ENCODE measurements around the gene HMCES.

GRCh38 chr3:129280183-129280582 is 1.5 kb downstream of the HMCES start:
- TF ChIP-seq POLR2A (IDR thresholded peaks at IDR 0.05): no peak
- no peak for TF ChIP-seq CTCF (IDR thresholded peaks at IDR 0.05)
